ENCODE data around the gene MATN4. TPM values are rescaled to one million over a fixed set of nuclear protein-coding genes. Genes with fewer than 3 reads are reported as not detected.

MATN4 gene
- total and polyA plus RNA-seq, 2 of the 4 experiments (the other 2 are of a cell fraction), result 0.12 TPM; not detected in 1

- no peaks in the 10 kb centered on the region for H3K36me3 ChIP-seq (ENCODE audit: control insufficient read depth, insufficient read depth, low read length)
- H3K23ac ChIP-seq (ENCODE audit: low read depth, low read length), result no peak overlapping the region
- ChIA-PET POLR2A (ENCODE audit: unreplicated experiment) (no interaction called here), CTCF (no interaction called here)
- peaks cover 55% of the 10 kb centered on the region for H3K27me3 ChIP-seq (ENCODE audit: control insufficient read depth, insufficient read depth, low read length)
- intact Hi-C loops (cut with micrococcal nuclease) (no loop called here), in situ Hi-C loops (cut with MboI; ENCODE audit: low sequenced_read_pairs) (no loop called here), dilution Hi-C loops (cut with HindIII; ENCODE audit: low sequenced_read_pairs, unreplicated experiment) (no loop called here)
- no peak overlapping the region for H4K5ac ChIP-seq (ENCODE audit: low read depth, low read length)
- no peak overlapping the region for H3K56ac ChIP-seq (ENCODE audit: extremely low read depth, insufficient read depth, low read length)
- no peak overlapping the region for H2BK120ac ChIP-seq (ENCODE audit: low read depth, low read length)
- H4K91ac ChIP-seq (ENCODE audit: insufficient read depth, low read depth, low read length), result no peak overlapping the region
- no peak overlapping the region for H4K8ac ChIP-seq (ENCODE audit: low read depth in 2 of 2, low read length in 2 of 2)
- no peak overlapping the region for H3K18ac ChIP-seq (ENCODE audit: low read depth, low read length)
- H3K9ac ChIP-seq (ENCODE audit: low read depth, low read length), result no peak overlapping the region
- H4K20me1 ChIP-seq (ENCODE audit: insufficient read depth, low read length), result no peaks in the 10 kb centered on the region
- H3K9me1 ChIP-seq (ENCODE audit: insufficient read depth, low read length), result no peaks in the 10 kb centered on the region
- WGBS, 2 experiments (ENCODE audit: extremely low coverage in 2 of 2, insufficient read length in 1 of 2), result 59% methylated on average over 5 of the region's 16 CpGs; no CpG with 5 or more reads in 1 of the 2 experiments
- H3K9me3 ChIP-seq (ENCODE audit: control insufficient read depth, insufficient read depth, low read length), result no peaks in the 10 kb centered on the region
- H2BK20ac ChIP-seq (ENCODE audit: low read depth, low read length), result no peak overlapping the region
- no peak for TF ChIP-seq USF2 (IDR thresholded peaks at IDR 0.05; ENCODE audit: low read depth, low read length)
- TF ChIP-seq FOS (IDR thresholded peaks at IDR 0.05; ENCODE audit: low read depth, low read length), result no peak
- no peak for TF ChIP-seq ELK1 (IDR thresholded peaks at IDR 0.05; ENCODE audit: borderline replicate concordance, low read depth, low read length)
- TF ChIP-seq NFE2L2 (IDR thresholded peaks at IDR 0.05; ENCODE audit: low read depth, low read length), result no peak
- TF ChIP-seq BHLHE40 (IDR thresholded peaks at IDR 0.05; ENCODE audit: low read depth, low read length), result no peak
- no peak for TF ChIP-seq RAD21 (IDR thresholded peaks at IDR 0.05; ENCODE audit: low read length)
- TF ChIP-seq POLR2A (IDR thresholded peaks at IDR 0.05; ENCODE audit: low read depth, low read length), result no peak
- TF ChIP-seq RFX5 (IDR thresholded peaks at IDR 0.05; ENCODE audit: low read depth, low read length), result no peak
- TF ChIP-seq SMC3 (IDR thresholded peaks at IDR 0.05; ENCODE audit: low read depth, low read length), result no peak
- TF ChIP-seq CEBPB (IDR thresholded peaks at IDR 0.05; ENCODE audit: low read depth, low read length), result no peak
- no peak for TF ChIP-seq MXI1 (IDR thresholded peaks at IDR 0.05; ENCODE audit: borderline replicate concordance, low read depth, low read length)
- no peak for TF ChIP-seq RCOR1 (IDR thresholded peaks at IDR 0.05; ENCODE audit: insufficient replicate concordance, low read length)
- no peak for TF ChIP-seq MAFK (IDR thresholded peaks at IDR 0.05; ENCODE audit: low read depth, low read length)
- H3K4ac ChIP-seq (ENCODE audit: low read depth, low read length), result no peak overlapping the region
- no peak overlapping the region for H2AK9ac ChIP-seq (replicated peaks; ENCODE audit: low read depth, low read length, poor library complexity)
- DNase-seq (no peak), ATAC-seq (ENCODE audit: low read depth) (no peak)
- no peak overlapping the region for H2BK5ac ChIP-seq (ENCODE audit: low read depth, low read length, poor library complexity, severe bottlenecking)
- no TSS peak for BruUV-seq (replicated peaks)
- no peak overlapping the region for H2AK5ac ChIP-seq (ENCODE audit: low read depth, low read length)
- no peak overlapping the region for H2BK15ac ChIP-seq (ENCODE audit: low read depth, low read length)
- no peak overlapping the region for H2AFZ ChIP-seq (replicated peaks; ENCODE audit: low read length, poor library complexity)
- H3K4me3 ChIP-seq (ENCODE audit: insufficient read depth, low read depth, low read length), result no peak overlapping the region
- no peaks in the 10 kb centered on the region for H3K79me1 ChIP-seq (ENCODE audit: low read depth in 1 of 2, low read length in 2 of 2)
- no peak overlapping the region for H3K4me2 ChIP-seq (ENCODE audit: low read depth, low read length)
- H3K4me1 ChIP-seq (ENCODE audit: control insufficient read depth, insufficient read depth, low read length), result peaks cover 2% of the 10 kb centered on the region; the same call in 1 of the 2 replicates
- H3K27ac ChIP-seq (ENCODE audit: insufficient read depth, low read length), result no peak overlapping the region
- no peak overlapping the region for H3K14ac ChIP-seq (replicated peaks; ENCODE audit: low read depth, low read length)
Observed at GRCh38 chr20:45307076-45307640, 941 bp downstream of the MATN4 start.

Data from IMR-90 (cell line).